T-helper 1 cell treated with Interleukin-12 subunit alpha and Interleukin-12 subunit beta and Interleukin-4 antibody, amounts not matched to agents 30 μg/mL and 1 μg/mL, for 36 hours (primary cell): Measurements from ENCODE around the gene EEF2KMT.
"Not testable (repeated sequence)": the region's sequence is repeated elsewhere in the genome, so short reads cannot be mapped to it uniquely, and the experiment has no call there.

Experiments
- H3K27ac Mint-ChIP-seq: one replicate; pipeline ENCODE4 v1.8.0; 2021; ENCODE audit warnings: mild to moderate bottlenecking, mixed read lengths
- H3K27me3 Mint-ChIP-seq: one replicate; pipeline ENCODE4 v1.8.0; 2021; ENCODE audit warnings: low read depth, mixed read lengths
- H3K36me3 Mint-ChIP-seq: one replicate; pipeline ENCODE4 v1.8.0; 2021; ENCODE audit warnings: low read depth, mixed read lengths
- H3K4me1 Mint-ChIP-seq: one replicate; pipeline ENCODE4 v1.8.0; 2021; ENCODE audit warnings: low read depth, mixed read lengths
- H3K4me3 Mint-ChIP-seq: one replicate; pipeline ENCODE4 v1.8.0; 2021; ENCODE audit warnings: mild to moderate bottlenecking, moderate library complexity, mixed read lengths
- H3K9me3 Mint-ChIP-seq: one replicate; pipeline ENCODE4 v1.8.0; 2021; ENCODE audit warnings: mixed read lengths

Gene EEF2KMT

GRCh38 chr16:5045499-5046115 lies 52.0 kb downstream of the EEF2KMT start:
- Mint-ChIP-seq H3K9me3 (peaks cover 7% of the 10 kb centered on the region), H3K27ac (no peak overlapping the region), H3K4me3 (no peak overlapping the region), H3K36me3 (no peaks in the 10 kb centered on the region), H3K27me3 (peaks cover 15% of the 10 kb centered on the region), H3K4me1 (peaks cover 1% of the 10 kb centered on the region)

- not testable (repeated sequence) for H3K4me3 Mint-ChIP-seq, H3K36me3 Mint-ChIP-seq, H3K27ac Mint-ChIP-seq, H3K27me3 Mint-ChIP-seq, H3K9me3 Mint-ChIP-seq, H3K4me1 Mint-ChIP-seq
These were observed 53.0 kb downstream of the EEF2KMT start for GRCh38 chr16:5044581-5044980.

- no peaks in the 10 kb centered on the region for H3K36me3 Mint-ChIP-seq
These were observed 53.5 kb downstream of the EEF2KMT start for GRCh38 chr16:5044011-5044540.

GRCh38 chr16:5042574-5043171 lies 54.9 kb downstream of the EEF2KMT start:
- H3K27me3 Mint-ChIP-seq = no peaks in the 10 kb centered on the region
- no peak overlapping the region for H3K27ac Mint-ChIP-seq
- no peaks in the 10 kb centered on the region for H3K36me3 Mint-ChIP-seq
- no peaks in the 10 kb centered on the region for H3K9me3 Mint-ChIP-seq
- H3K4me3 Mint-ChIP-seq = no peak overlapping the region
- no peaks in the 10 kb centered on the region for H3K4me1 Mint-ChIP-seq

More at GRCh38 chr16:5044011-5044540, 53.5 kb downstream of the EEF2KMT start:
- Mint-ChIP-seq H3K4me3 (no peak overlapping the region), H3K27ac (no peak overlapping the region), H3K27me3 (peaks cover 7% of the 10 kb centered on the region), H3K4me1 (peaks cover 1% of the 10 kb centered on the region), H3K9me3 (peaks cover 7% of the 10 kb centered on the region)

- no peaks in the 10 kb centered on the region for H3K36me3 Mint-ChIP-seq
- no peak overlapping the region for H3K4me3 Mint-ChIP-seq
- no peaks in the 10 kb centered on the region for H3K27me3 Mint-ChIP-seq
- H3K9me3 Mint-ChIP-seq = no peaks in the 10 kb centered on the region
- H3K27ac Mint-ChIP-seq = no peak overlapping the region
- H3K4me1 Mint-ChIP-seq = no peaks in the 10 kb centered on the region
These were observed 55.9 kb downstream of the EEF2KMT start for GRCh38 chr16:5041600-5042133.

- Mint-ChIP-seq H3K4me3 (no peak overlapping the region), H3K27ac (no peak overlapping the region), H3K9me3 (no peaks in the 10 kb centered on the region), H3K4me1 (no peaks in the 10 kb centered on the region), H3K27me3 (no peaks in the 10 kb centered on the region), H3K36me3 (no peaks in the 10 kb centered on the region)
These were observed 57.1 kb downstream of the EEF2KMT start for GRCh38 chr16:5040451-5040850.

- H3K36me3 Mint-ChIP-seq = no peaks in the 10 kb centered on the region
These were observed 61.1 kb downstream of the EEF2KMT start for GRCh38 chr16:5036228-5037156.

GRCh38 chr16:5035909-5036227 lies 61.7 kb downstream of the EEF2KMT start:
- H3K27me3 Mint-ChIP-seq = no peaks in the 10 kb centered on the region
- H3K9me3 Mint-ChIP-seq = no peaks in the 10 kb centered on the region
- H3K4me3 Mint-ChIP-seq = peak overlapping the region; percentile 51
- H3K27ac Mint-ChIP-seq = no peak overlapping the region
- no peaks in the 10 kb centered on the region for H3K36me3 Mint-ChIP-seq
- H3K4me1 Mint-ChIP-seq = peaks cover 12% of the 10 kb centered on the region

More at GRCh38 chr16:5036228-5037156, 61.1 kb downstream of the EEF2KMT start:
- no peak overlapping the region for H3K4me3 Mint-ChIP-seq
- H3K27me3 Mint-ChIP-seq = no peaks in the 10 kb centered on the region
- no peaks in the 10 kb centered on the region for H3K9me3 Mint-ChIP-seq
- H3K27ac Mint-ChIP-seq = no peak overlapping the region
- H3K4me1 Mint-ChIP-seq = peaks cover 12% of the 10 kb centered on the region
